Tongue (tissue), 2 donors: ENCODE data around the gene ANXA4. TPM values are rescaled to one million over a fixed set of nuclear protein-coding genes. Genes with fewer than 3 reads are reported as not detected.
"Not testable (repeated sequence)": the region's sequence is repeated elsewhere in the genome, so short reads cannot be mapped to it uniquely, and the experiment has no call there.

ENCODE experiments used
- DNase-seq: peaks from one replicate; pipeline ENCODE4 v3.0.0-alpha.2; 2015
- total RNA-seq: library from RNA; depleted of rRNA; stranded (reverse); fragments of >200 nt; gene quantifications from one replicate; pipeline ENCODE4 v1.2.3, GENCODE V29; 2014

ANXA4 gene
- total RNA-seq, 1 donor from 2014 or later = 29.5 TPM

DNA sequence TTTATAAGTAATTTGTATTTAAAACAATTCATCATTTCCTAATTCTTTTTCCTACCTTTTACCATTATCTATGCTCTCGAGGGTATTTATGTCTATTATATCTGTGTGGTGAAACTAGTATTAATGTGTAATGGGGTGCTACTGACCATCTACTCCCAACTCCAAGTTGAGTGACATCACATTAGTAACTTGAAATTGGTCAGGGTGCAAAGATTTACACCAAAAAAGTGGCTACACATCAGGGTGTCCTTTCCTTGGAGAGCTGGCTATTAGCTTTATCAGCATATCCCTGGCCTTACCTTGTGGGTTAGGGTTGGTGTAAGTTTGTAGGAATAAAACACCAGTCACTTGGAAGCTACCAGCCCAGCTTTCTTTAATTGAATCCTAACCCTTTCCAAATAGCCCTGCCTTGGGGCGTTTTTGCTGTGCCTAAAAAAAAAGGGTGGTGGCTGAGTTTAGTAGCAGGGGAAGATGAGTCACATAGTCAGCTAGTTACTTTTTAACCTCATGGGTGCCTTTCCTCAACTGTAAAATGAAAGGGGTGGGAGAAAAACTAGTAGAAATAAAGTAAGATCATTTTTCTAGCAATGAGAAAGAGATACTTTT is 14.0 kb downstream of the ANXA4 start:
- DNase-seq = no peak

DNA sequence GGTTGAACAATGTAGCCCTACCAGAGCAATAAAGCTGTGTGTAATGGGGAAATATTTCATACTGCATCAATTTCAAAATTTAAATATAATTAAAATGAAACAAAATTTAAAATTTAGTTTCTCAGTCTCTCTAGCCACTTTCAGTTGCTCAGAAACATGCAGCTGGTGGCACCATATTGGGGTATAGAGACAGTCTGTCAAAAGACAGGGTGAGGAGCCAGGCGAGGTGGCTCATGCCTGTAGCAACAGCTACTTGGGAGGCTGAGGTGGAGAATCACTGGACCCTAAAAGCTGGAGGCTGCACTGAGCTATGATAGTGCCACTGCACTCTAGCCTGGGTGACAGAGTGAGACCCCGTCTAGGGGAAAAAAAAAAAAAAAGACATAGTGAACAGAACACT is 20.1 kb downstream of the ANXA4 start:
- no peak for DNase-seq

DNA sequence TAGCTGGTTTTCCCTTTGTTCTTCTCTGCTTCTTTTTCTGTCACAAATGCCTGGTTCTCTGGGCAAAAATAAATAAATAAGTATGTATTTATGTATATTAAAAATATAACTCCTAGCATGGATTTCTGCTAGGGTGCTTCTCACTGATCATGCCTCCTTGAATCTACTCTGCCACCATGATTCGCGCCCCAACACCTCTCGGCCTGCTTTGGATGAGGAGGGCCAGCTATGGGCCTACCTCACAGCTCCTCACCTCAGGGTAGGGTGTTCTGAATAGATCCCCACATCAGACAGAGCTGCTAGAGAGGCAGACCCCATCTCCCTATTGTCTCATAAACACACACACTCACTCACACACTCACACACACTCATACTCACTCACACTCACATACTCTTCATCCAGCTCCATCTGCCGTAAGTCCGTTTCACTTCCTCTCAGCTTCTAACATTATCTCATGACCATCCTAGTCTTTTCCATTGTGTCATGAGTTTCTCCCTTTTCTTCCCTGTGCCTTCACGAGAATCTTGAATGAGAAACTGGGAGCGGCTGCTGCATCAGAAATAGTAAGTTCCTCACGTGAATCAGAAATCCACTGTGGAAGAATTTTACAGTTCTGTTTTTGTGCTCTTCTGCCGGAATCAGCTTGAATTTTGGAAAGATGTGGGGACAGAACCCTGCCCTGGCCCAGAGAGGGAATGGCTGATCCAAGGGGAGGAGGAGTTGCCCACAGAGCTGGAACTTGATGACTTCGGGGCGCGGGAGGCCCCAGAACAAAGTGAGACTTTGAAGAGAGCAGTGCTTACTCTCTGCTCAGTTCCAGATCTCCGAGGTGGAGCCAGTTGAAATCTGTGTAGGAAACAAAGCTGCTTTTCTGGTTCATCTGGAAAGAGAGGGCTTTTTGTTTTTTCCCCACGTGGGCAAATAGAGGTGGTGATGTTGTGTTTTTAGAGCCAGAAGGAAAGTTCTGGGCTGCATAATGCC is 20.9 kb downstream of the ANXA4 start:
- DNase-seq = peak; percentile 52

DNA sequence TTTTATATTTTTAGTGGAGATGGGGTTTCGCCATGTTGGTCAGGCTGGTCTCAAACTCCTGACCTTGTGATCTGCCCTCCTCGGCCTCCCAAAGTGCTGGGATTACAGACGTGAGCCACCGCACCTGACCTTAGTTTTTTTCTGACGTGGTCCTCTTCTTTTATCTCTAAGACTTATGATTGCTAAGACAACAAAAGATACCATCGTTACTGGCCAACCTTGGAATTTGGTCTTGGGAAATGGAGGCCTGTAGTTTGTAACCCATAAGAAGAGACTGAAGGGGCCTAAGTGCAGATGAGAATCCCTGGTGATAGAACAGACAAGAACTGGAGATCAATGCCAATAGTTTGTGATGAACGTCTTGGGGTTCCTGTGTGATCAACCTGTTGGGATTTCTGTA is 21.9 kb downstream of the ANXA4 start:
- not testable (repeated sequence) for DNase-seq

DNA sequence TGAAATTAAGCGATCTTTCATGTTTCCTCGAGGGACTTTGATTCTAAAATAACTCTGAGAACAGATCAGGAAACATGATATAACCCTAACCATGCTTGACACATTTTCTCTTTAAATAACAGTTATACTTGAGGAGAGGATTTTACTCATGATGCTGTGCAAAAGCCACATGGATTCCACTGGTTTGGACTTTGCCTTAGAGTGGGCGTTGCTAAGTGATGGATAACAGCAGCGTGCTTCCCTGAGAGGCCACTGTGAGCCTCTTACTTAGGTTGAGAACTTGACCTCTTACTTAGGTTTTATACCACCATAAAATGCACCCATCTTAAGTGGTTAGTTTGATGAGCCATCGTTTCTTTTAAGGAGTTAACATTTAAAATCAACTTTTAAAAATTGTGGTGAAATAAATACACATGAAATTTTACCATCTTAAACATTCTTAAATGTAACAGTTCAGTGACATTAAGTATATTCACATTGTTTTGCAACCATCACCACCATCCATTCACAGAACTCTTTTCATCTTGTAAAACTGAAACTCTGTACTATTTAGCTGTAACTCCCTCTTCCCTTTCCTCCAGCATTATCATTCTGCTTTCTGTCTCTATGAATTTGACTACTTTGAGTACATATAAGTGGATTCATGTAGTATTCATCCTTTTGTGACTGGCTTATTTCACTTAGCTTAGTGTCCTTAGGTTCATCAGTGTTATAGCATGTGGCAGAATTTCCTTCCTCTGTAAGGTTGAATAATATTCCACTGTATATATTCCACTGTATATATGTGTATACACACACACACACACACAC is 22.6 kb downstream of the ANXA4 start:
- DNase-seq = no peak

DNA sequence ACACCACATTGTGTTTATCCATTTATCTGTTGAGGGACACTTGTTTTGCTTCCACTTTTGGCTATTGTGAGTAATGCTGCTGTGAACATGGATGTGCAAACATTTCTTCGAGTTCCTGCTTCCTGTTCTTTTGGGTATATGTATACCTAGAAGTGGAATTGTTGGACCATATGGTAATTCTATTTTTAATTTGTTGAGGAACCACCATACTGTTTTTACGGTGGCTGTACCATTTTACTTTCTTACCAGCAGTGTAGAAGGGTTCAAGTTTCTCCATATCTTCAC is 23.1 kb downstream of the ANXA4 start:
- DNase-seq = no peak

DNA sequence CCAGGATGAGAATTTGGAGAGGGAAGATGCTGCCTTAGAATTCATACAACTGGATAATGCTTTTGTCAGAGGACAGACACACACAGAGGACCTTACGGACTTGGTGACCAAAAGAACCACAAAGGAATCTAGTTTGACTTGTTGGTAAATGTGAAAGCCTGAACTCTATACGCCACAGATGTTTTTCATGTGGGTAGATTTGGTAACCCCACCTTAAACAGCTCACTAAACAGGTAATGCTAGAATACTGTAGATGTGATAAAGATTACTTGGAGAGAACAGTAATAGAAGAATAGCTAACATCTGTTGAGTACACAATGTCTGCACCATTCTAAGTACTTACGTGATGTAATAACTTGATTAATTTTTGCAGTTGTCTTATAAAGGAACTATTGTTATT is 24.1 kb downstream of the ANXA4 start:
- no peak for DNase-seq

DNA sequence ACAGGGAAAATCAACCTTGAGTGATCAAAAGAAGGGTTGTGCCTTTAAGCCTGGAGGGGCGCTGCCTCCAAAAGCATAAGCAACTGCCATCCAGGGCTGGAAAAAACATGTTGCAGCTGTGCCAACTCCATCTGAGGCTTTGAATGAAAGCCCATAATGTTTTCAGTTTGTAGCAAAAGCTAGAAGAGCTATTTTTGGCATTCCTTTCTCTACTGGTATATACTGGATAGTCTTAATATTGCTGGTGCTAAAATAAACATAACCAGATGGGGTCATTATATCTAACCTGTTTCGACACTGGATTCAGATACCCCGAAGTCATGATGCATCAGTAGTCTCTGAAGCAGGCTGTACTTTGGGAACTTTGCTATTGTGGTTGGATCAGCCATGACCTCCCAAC is 25.1 kb downstream of the ANXA4 start:
- DNase-seq = peak; percentile 74

DNA sequence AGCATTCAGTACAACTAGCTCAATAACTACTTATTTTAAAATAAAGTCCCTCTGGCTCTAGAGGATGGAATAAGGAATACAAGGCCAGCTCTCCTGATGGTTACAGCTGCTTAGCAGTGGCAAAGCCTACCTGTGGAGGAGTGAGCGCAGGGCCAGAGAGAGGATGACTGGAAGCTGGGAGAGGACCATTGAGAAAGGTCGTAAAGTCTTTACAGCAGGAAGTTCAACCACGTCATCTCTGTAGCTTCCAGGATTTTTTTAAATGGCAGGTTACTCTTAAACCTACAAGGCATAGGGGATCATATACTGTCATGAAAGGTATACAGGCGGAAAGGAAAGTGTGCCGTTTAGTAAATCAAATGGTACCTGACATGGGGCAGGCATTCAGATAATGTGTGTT is 26.3 kb downstream of the ANXA4 start:
- no peak for DNase-seq

DNA sequence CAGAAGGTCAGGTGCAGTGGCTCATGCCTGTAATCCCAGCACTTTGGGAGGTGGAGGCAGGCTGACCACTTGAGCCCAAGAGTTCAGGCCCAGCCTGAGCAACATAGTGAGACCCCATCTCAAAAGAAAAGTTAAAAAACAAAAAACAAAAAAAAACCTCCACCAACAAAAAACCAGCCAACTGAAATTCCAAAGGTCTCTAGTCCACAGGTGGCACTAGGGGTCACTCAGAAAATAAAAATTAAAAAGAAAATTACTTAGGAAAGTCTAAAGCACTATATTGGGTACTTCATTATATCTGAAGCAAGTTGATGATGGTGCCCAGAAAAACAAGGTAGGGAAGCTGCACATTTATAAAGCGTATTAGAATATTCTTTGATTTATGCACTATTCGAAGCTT is 26.9 kb downstream of the ANXA4 start:
- DNase-seq = no peak

DNA sequence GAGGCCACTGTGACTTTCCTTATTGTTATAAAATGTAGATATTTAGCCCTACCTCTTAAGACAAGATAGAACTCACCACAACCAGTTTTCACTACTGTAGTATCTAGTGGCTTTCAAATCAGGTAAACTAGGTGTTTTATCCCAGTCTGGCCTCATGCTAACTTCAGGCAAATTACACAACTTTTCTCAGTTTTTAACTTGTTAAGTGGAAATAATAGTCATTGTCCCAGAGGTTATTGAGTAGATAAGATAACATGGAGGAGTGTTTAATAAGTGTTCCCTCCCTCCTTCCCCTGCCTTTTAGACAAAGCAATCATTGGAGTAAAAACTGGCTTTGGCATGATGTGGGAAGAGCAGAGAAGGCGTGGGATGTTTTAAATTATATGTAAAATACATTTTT is 27.3 kb downstream of the ANXA4 start:
- no peak for DNase-seq

DNA sequence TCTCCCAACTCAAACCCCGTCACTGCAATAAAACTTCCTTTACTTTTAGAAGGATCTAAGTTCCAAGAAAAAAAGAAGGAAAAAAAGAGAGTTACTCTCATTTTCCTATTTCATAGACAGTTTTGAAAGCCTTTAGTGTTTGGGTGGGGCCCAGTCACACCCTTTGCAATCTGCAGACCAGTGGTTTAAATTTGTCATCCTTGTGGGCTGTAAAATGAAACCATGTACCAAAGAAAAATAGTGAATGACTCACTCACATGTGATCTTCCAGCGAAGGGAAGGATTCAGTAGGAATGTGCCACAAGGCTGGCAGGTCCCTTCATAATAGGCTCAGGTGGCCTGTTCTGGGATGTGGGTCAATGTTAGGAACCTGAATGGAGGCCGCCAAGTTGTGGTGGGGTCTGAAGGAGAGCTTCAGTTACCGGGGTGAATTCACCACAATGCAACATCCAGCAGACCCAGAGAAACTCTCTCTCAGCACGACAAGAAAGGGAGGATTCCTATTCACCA is 28.3 kb downstream of the ANXA4 start:
- DNase-seq = peak; percentile 55

DNA sequence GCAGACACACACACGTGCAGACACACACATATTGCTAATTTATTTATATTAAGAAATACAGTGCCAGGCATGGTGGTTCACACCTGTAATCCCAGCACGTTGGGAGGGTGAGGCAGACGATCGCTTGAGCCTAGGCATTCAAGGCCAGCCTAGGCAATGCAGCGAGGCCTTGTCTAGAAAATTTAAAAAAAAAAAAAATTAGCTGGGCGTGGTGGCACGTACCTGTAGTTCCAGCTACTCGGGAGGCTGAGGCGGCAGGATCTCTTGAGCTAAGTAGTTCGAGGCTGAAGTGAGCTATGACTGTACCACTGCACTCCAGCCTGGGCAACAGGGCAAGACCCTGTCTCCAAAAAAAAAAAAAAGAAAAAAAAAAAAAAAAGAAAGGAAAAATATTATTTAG is 28.8 kb downstream of the ANXA4 start:
- DNase-seq = no peak

DNA sequence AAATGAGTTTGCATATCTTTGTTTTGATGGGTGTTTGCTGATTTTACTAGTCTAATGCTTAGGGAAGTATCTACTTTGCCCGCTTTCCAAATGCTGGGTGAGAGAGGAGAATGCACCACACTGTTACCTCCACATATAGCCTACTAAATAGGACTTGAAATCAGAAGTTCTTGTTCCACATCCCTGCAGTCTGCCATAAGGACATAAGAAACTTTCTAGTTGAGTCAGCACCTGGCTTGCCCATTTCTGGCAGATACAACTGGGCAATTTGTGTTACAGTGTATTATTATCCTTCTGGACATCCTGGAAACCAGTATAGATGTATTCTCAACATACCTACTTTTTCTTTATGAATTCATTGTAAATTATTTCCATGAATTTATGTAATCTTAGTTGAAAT is 29.5 kb downstream of the ANXA4 start:
- DNase-seq = no peak

DNA sequence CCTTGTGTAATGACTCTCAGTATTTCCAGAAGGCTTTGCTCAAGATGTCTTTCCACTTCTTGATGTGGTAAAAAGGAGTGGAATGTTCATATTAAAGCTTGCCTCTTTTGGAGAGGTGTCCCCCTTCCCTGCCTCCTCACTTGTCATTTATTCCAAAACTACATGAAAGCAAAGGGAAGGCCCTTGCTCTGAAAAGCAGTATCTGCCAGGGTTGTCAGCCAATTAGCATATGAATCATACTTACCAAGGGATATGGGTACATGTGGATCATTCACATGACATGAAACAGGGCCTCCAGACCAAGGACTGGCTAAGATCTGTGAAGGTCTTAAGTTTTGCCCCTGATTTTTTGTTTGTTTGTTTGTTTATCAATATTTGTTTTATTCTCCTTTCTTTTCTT is 31.3 kb downstream of the ANXA4 start:
- no peak for DNase-seq

DNA sequence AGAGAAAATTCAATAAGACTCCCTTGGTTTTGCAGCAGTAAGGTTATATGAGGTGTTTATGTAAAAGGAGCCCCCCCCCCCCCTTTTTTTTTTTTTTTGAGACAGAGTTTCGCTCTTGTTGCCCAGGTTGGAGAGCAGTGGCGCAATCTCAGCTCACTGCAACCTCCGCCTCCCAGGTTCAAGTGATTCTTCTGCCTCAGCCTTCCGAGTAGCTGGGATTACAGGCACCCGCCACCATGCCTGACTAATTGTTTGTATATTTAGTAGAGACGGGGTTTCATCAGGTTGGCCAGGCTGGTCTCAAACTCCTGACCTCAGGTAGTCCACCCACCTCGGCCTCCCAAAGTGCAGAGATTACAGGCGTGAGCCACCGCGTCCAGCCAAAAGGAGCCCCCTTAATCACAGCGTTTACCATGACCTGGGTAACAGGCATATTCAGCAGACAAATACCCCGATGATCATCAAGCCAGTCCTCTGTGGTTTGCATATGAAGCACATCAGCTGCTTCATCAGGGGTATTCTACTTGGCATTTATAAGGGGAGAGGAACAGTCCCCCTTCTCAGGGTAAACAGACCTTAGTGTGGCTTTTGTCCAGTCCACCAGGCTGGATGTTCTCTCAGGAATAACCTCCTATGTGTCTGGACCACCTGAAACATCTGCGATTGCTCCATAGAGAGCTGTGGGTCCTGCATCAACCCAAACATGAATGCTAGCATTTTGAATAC is 32.5 kb downstream of the ANXA4 start:
- not testable (repeated sequence) for DNase-seq

DNA sequence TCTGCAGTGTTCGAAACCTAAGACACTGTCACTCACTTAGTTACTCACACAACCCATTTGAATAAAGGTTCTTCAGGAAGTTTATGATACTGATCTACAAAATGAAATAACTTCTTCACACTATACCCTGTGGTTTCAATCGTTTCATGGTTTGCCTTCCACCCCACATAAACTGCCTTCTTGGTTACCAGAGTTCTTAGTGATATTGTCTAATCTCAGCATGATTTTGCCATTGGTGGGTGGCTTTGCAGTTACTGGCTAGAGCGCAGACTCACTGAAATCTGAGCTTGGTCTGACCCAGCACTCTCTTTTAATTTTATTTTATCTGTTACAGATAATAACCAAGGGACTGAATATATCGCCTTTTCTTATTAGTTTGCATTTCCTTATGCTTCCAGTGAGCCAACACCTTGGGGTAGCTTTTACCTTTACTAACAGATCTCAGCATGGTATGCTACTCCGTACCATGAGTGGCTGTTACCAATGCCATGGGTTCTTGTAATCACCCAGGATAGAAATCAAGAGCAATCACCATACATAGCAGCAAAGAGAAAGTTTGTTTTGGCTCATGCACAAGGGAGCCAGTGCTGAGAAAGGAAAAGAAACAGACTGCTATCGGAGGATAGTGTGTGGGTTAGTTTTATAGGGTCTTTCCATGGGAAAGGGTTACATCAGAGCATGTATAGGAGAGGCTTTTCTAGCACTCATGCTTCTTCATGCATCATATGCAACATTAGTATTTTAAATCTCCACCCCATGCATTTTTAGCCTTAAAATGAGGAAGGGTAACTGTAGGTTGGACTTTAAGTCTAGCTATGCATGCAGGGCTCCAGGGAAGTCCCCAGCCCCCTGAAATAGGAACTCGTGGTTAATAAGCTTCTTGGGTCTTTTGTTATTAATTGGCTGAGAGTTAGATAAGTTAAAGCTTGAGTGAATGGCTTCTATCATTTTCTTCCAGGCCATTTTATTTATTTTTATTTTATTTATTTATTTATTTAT is 33.3 kb downstream of the ANXA4 start:
- no peak for DNase-seq

DNA sequence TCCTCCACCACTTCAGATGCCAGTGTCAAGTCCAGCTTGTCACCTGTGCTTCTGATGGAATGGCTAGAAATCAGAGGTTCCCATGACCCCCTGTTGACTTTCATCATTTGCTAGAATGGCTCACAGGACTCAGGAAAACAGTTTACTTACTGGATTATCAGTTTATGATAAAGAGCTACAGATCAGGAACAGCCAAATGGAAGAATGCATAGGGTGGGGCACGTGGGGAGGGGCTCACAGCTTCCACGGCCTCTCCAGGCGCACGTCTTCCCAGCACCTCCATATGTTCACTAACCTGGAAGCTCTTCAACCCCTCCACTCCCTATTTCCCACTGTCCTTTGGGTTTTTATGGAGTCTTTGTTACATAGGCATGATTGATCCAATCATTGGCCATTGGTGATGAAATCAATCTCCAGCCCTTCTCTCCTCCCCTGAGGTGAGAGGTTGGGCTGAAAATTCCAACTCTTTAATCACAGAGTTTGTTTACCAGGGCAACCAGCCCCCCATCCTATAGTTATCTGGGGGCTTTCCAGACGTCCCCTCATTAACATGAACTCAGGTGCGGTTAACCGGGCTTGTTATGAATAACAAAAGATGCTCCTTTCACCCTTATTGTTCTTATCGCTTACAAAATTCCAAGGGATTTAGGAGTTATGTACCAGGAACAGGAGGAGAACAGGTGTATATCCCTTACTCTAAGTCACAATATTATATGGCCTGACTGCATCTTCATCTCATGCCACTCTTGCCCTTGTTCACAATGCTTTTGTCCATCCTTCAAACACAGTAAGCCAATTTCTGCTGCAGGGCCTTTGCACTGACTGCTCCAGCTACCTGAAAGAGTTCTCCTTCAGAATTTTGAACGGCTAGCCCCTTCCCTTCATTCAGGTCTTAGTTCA is 35.2 kb downstream of the ANXA4 start:
- DNase-seq = no peak

DNA sequence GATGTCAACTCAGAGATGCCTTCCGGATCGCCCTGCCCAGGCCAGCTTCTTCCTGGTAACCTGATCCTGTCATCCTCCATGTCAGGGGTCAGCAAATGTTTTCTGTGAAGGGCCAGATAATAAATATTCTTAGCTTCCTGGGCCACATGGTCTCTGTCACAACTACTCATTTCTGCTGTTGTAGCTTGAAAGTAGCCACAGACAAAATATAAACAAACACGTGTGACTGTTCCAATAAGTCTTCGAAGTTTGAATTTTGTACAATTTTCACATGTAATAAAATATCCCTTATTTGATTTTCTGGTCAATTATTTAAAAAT is 35.8 kb downstream of the ANXA4 start:
- no peak for DNase-seq
